Right cardiac atrium (tissue), 5 donors: Measurements from ENCODE around the gene SGIP1. TPM values are rescaled to one million over a fixed set of nuclear protein-coding genes. Genes with fewer than 3 reads are reported as not detected.
A peak's percentile ranks its signal among the peaks of the same experiment; 100 is the strongest.
"Not testable (repeated sequence)": the region's sequence is repeated elsewhere in the genome, so short reads cannot be mapped to it uniquely, and the experiment has no call there.

Source experiments
- ATAC-seq, 2 donors: fragments of 200-7000 bp; cut with Tn5 transposase; one replicate each; pipeline versions ENCODE4 v1.8.0 to v1.9.1; 2020; ENCODE audit warnings: moderate library complexity in 2 of 2, mild to moderate bottlenecking in 1 of 2
- DNase-seq, 3 donors: peaks; one replicate each; pipeline ENCODE4 v3.0.0-alpha.2; 2020
- H3K27ac ChIP-seq: one replicate; pipeline ENCODE4 v1.5.1; 2013; ENCODE audit warnings: mild to moderate bottlenecking, low read length, control low read depth, moderate library complexity
- H3K27me3 ChIP-seq: one replicate; pipeline ENCODE4 v1.6.1; 2013; ENCODE audit not compliant: control insufficient read depth, insufficient read depth
- H3K4me1 ChIP-seq: one replicate; pipeline ENCODE4 v1.6.1; 2013; ENCODE audit warnings: low read length; ENCODE audit not compliant: control insufficient read depth, insufficient read depth
- H3K4me3 ChIP-seq: one replicate; pipeline ENCODE4 v1.5.1; 2013; ENCODE audit warnings: low read length, control low read depth
- H3K9me3 ChIP-seq: one replicate; pipeline ENCODE4 v1.6.1; 2013; ENCODE audit warnings: low read length; ENCODE audit not compliant: control insufficient read depth
- WGBS: extraction: QIAGEN DNeasy Blood & Tissue Kit; methylation state at CpG from one replicate; pipeline ENCODE4 v1.1.7; 2013; 5-methylcytosine and 5-hydroxymethylcytosine counted together
- intact Hi-C, 4 donors: fragments of 100-400 bp; cut with DNase I; formaldehyde crosslinking; loops; one replicate each; pipeline versions ENCODE4 v1.11.0 to v1.14.0; 2022 to 2023
- polyA plus RNA-seq: library from polyadenylated mRNA; stranded (reverse); fragments of 200-250 nt; gene quantifications from one replicate; pipeline ENCODE4 v1.2.3, GENCODE V29; 2013
- total RNA-seq, 4 donors: library from RNA; stranded (reverse); fragmentation: NEBNext Ultra II Directional; extraction: Animal tissue kit (Norgen Biotek cat#: 25700); gene quantifications; one replicate each; pipeline ENCODE4 v1.2.1, GENCODE V29; 2021
- donor health status: healthy with polysubstance abuse.
- donor health status: DM: no; HTN: yes; CAD: no.
- donor health status: DM: no; HTN: no; CAD: no.
- donor health status: DM: no; HTN: yes; CAD: no; lungs with severe emphysema.
- donor health status: DM: yes; HTN: yes; CAD: no.

Gene SGIP1
- total and polyA plus RNA-seq, 5 donors = 2.2 to 7.3 (median 5.0) TPM

- ATAC-seq (no peak), DNase-seq (no peak)
- H3K4me3 ChIP-seq = no peak overlapping the region
- H3K27ac ChIP-seq = no peak overlapping the region
- WGBS = 76% methylated on average over 4 of the region's 4 CpGs
- H3K9me3 ChIP-seq = no peaks in the 10 kb centered on the region
- no peaks in the 10 kb centered on the region for H3K27me3 ChIP-seq
- intact Hi-C loops = loop anchor here in 2 of 4 donors (5.0 to 10.0 kb wide), 2 partner anchors 477 to 479 kb away; no protein-coding TSS in a partner anchor
- H3K4me1 ChIP-seq = no peaks in the 10 kb centered on the region
These were observed 197.4 kb downstream of the SGIP1 start for GRCh38 chr1:66731170-66731865.

GRCh38 chr1:66732407-66733166 is 198.6 kb downstream of the SGIP1 start:
- ATAC-seq (peak in 1 of 2 donors; percentile 16), DNase-seq (no peak)
- Histone ChIP-seq H3K27me3 (no peaks in the 10 kb centered on the region), H3K4me1 (no peaks in the 10 kb centered on the region), H3K27ac (no peak overlapping the region), H3K9me3 (no peaks in the 10 kb centered on the region), H3K4me3 (no peak overlapping the region)
- intact Hi-C loops = loop anchor here in 2 of 4 donors (5.0 to 10.0 kb wide), 2 partner anchors 478 to 480 kb away; no protein-coding TSS in a partner anchor
- WGBS = 0% methylated on average over 1 of the region's 1 CpG

GRCh38 chr1:66733348-66734017 is 199.5 kb downstream of the SGIP1 start:
- H3K4me3 ChIP-seq = no peak overlapping the region
- intact Hi-C loops = loop anchor here in 2 of 4 donors (5.0 to 10.0 kb wide), 2 partner anchors 479 to 481 kb away; no protein-coding TSS in a partner anchor
- no peak overlapping the region for H3K27ac ChIP-seq

GRCh38 chr1:66734531-66734930 is 200.6 kb downstream of the SGIP1 start:
- H3K4me3 ChIP-seq, H3K27ac ChIP-seq, ATAC-seq, H3K9me3 ChIP-seq, DNase-seq, H3K4me1 ChIP-seq, H3K27me3 ChIP-seq: not testable (repeated sequence)
- 77% methylated on average over 6 of the region's 6 CpGs for WGBS
- intact Hi-C loops = loop anchor here in 2 of 4 donors (5.0 to 10.0 kb wide), 2 partner anchors 480 to 482 kb away; no protein-coding TSS in a partner anchor

More at GRCh38 chr1:66733348-66734017, 199.5 kb downstream of the SGIP1 start:
- Histone ChIP-seq H3K9me3 (no peaks in the 10 kb centered on the region), H3K27me3 (no peaks in the 10 kb centered on the region), H3K4me1 (no peaks in the 10 kb centered on the region)
- DNase-seq (no peak), ATAC-seq (no peak)
- 68% methylated on average over 7 of the region's 7 CpGs for WGBS

GRCh38 chr1:66737836-66738235 is 203.9 kb downstream of the SGIP1 start:
- H3K27me3 ChIP-seq = no peaks in the 10 kb centered on the region
- no peaks in the 10 kb centered on the region for H3K4me1 ChIP-seq
- WGBS = 92% methylated on average over 2 of the region's 2 CpGs
- DNase-seq = no peak
- intact Hi-C loops = loop anchor here in 1 of 4 donors (10.0 kb wide), 1 partner anchor 483 kb away; no protein-coding TSS in a partner anchor
- ATAC-seq = no peak
- H3K4me3 ChIP-seq = no peak overlapping the region
- no peak overlapping the region for H3K27ac ChIP-seq
- H3K9me3 ChIP-seq = no peaks in the 10 kb centered on the region

GRCh38 chr1:66739401-66740157 is 205.6 kb downstream of the SGIP1 start:
- Histone ChIP-seq H3K4me1 (no peaks in the 10 kb centered on the region), H3K4me3 (no peak overlapping the region), H3K27ac (no peak overlapping the region), H3K9me3 (no peaks in the 10 kb centered on the region), H3K27me3 (no peaks in the 10 kb centered on the region)
- WGBS = 63% methylated on average over 9 of the region's 9 CpGs
- intact Hi-C loops = loop anchor here in 1 of 4 donors (10.0 kb wide), 1 partner anchor 485 kb away; no protein-coding TSS in a partner anchor
- no peak for ATAC-seq
- DNase-seq = no peak

- DNase-seq = no peak
- Histone ChIP-seq H3K27ac (no peak overlapping the region), H3K9me3 (no peaks in the 10 kb centered on the region), H3K4me3 (no peak overlapping the region), H3K4me1 (no peaks in the 10 kb centered on the region), H3K27me3 (no peaks in the 10 kb centered on the region)
- intact Hi-C loops = no loop called here
- no peak for ATAC-seq
- 66% methylated on average over 2 of the region's 2 CpGs for WGBS
These were observed 211.5 kb downstream of the SGIP1 start for GRCh38 chr1:66745451-66745850.

GRCh38 chr1:66747501-66747900 is 213.5 kb downstream of the SGIP1 start:
- intact Hi-C loops = no loop called here
- Histone ChIP-seq H3K4me1 (no peaks in the 10 kb centered on the region), H3K27me3 (no peaks in the 10 kb centered on the region), H3K9me3 (no peaks in the 10 kb centered on the region), H3K4me3 (no peak overlapping the region), H3K27ac (no peak overlapping the region)
- WGBS = 27% methylated on average over 1 of the region's 1 CpG
- no peak for DNase-seq
- no peak for ATAC-seq

- DNase-seq = no peak
- H3K9me3 ChIP-seq = no peaks in the 10 kb centered on the region
- WGBS = 77% methylated on average over 3 of the region's 3 CpGs
- H3K27me3 ChIP-seq = no peaks in the 10 kb centered on the region
- intact Hi-C loops = no loop called here
- peaks cover 2% of the 10 kb centered on the region for H3K4me1 ChIP-seq
- ATAC-seq = no peak
- H3K27ac ChIP-seq = no peak overlapping the region
- no peak overlapping the region for H3K4me3 ChIP-seq
These were observed 216.6 kb downstream of the SGIP1 start for GRCh38 chr1:66750577-66750976.

GRCh38 chr1:66751160-66751559 is 217.2 kb downstream of the SGIP1 start:
- Histone ChIP-seq H3K9me3 (no peaks in the 10 kb centered on the region), H3K4me1 (peaks cover 2% of the 10 kb centered on the region), H3K27me3 (no peaks in the 10 kb centered on the region), H3K27ac (no peak overlapping the region), H3K4me3 (no peak overlapping the region)
- intact Hi-C loops = no loop called here
- no peak for ATAC-seq
- no peak for DNase-seq
- 77% methylated on average over 4 of the region's 4 CpGs for WGBS
